Gastroesophageal sphincter (tissue), 4 donors: ENCODE measurements around the gene ICE1. TPM values are rescaled to one million over a fixed set of nuclear protein-coding genes. Genes with fewer than 3 reads are reported as not detected.

ENCODE experiments used
- ATAC-seq: fragments of 150-250 bp; one replicate; pipeline ENCODE4 v1.9.1; 2016; ENCODE audit warnings: mild to moderate bottlenecking, moderate library complexity
- H3K27ac ChIP-seq, 4 donors: fragments of 200-600 bp; sonication (generic) in 3 of 4; 1 replicate in 3 of 4; 2 replicates in 1 of 4; pipeline ENCODE4 v1.5.1; 2016 to 2019
- H3K27me3 ChIP-seq: fragments of 200-600 bp; sonication (generic); one replicate; pipeline ENCODE4 v1.5.1; 2019
- H3K36me3 ChIP-seq, 2 donors: fragments of 200-600 bp; sonication (generic); one replicate each; pipeline ENCODE4 v1.5.1; 2019; ENCODE audit warnings: control low read depth in 1 of 2
- H3K4me1 ChIP-seq, 3 donors: fragments of 200-600 bp; sonication (generic); 1 replicate in 2 of 3; 2 replicates in 1 of 3; pipeline ENCODE4 v1.5.1; 2016 to 2019; ENCODE audit warnings: control low read depth in 2 of 3
- H3K4me3 ChIP-seq, 2 donors: fragments of 200-600 bp; sonication (generic); one replicate each; pipeline ENCODE4 v1.5.1; 2019; ENCODE audit warnings: mild to moderate bottlenecking in 1 of 2, moderate library complexity in 1 of 2
- H3K9me3 ChIP-seq, 3 donors: fragments of 200-600 bp; sonication (generic); one replicate each; pipeline ENCODE4 v1.5.1; 2017 to 2019; ENCODE audit warnings: control low read depth in 2 of 3
- CTCF ChIP-seq, 4 experiments: fragments of 200-600 bp in 2 of 4; fragments of 450-650 bp in 2 of 4; sonication (generic) in 1 of 4; IDR thresholded peaks; one replicate each; pipeline ENCODE4 v1.5.1; 2017 to 2019; ENCODE audit warnings: antibody characterized with exemption in 4 of 4, mild to moderate bottlenecking in 2 of 4, moderate library complexity in 2 of 4
- EP300 ChIP-seq: sonication (generic); formaldehyde crosslinking; IDR thresholded peaks from one replicate; pipeline ENCODE4 v1.6.1; 2017; ENCODE audit warnings: antibody characterized with exemption, mild to moderate bottlenecking
- POLR2A ChIP-seq, 2 donors: fragments of 450-650 bp; IDR thresholded peaks; one replicate each; pipeline ENCODE4 v1.6.1; 2017; ENCODE audit warnings: antibody characterized with exemption in 2 of 2, mild to moderate bottlenecking in 2 of 2, moderate library complexity in 1 of 2
- POLR2AphosphoS5 ChIP-seq: sonication (generic); formaldehyde crosslinking; IDR thresholded peaks from one replicate; pipeline ENCODE4 v1.6.1; 2017; ENCODE audit warnings: antibody characterized with exemption
- WGBS, 2 donors: methylation state at CpG; one replicate each; pipeline ENCODE4 v1.1.5; 2018; ENCODE audit warnings: low coverage in 1 of 2; 5-methylcytosine and 5-hydroxymethylcytosine counted together
- total RNA-seq, 4 donors: library from RNA; depleted of rRNA; stranded (reverse); fragments of >200 nt; gene quantifications; one replicate each; pipeline ENCODE4 v1.1.0, GENCODE V29; 2016

The ICE1 gene
- total RNA-seq, 4 donors from 2014 or later, result 28.0 to 41.6 (median 34.7) TPM

- WGBS, 2 donors, result 28 to 32% methylated on average over 3 to 6 of the region's 7 CpGs
- H3K27ac ChIP-seq, result peak overlapping the region in 2 of 4 donors; percentile 95 to 97
These were observed 1.1 kb downstream of the ICE1 start for GRCh38 chr5:5423586-5423985.

GRCh38 chr5:5424736-5425135, 2.3 kb downstream of the ICE1 start:
- peaks cover 14 to 79% (median 29%) of the 10 kb centered on the region in 3 donors for H3K4me1 ChIP-seq
- TF ChIP-seq POLR2A (IDR thresholded peaks at IDR 0.05) (no peak), CTCF (IDR thresholded peaks at IDR 0.05) (no peak), EP300 (no peak), POLR2AphosphoS5 (no peak)
- no peaks in the 10 kb centered on the region for H3K36me3 ChIP-seq
- H3K4me3 ChIP-seq, result no peak overlapping the region
- 72 to 76% methylated on average over 2 of the region's 2 CpGs for WGBS, 2 donors
- H3K27ac ChIP-seq, result no peak overlapping the region
- H3K27me3 ChIP-seq, result no peaks in the 10 kb centered on the region
- H3K9me3 ChIP-seq, result no peaks in the 10 kb centered on the region
- no peak for ATAC-seq

More at GRCh38 chr5:5423586-5423985, 1.1 kb downstream of the ICE1 start:
- no peaks in the 10 kb centered on the region for H3K27me3 ChIP-seq
- no peaks in the 10 kb centered on the region for H3K9me3 ChIP-seq
- no peaks in the 10 kb centered on the region for H3K36me3 ChIP-seq
- TF ChIP-seq POLR2AphosphoS5 (no peak), POLR2A (IDR thresholded peaks at IDR 0.05) (no peak), EP300 (no peak), CTCF (IDR thresholded peaks at IDR 0.05) (no peak)
- no peak for ATAC-seq
- H3K4me1 ChIP-seq, result peaks cover 14 to 68% (median 29%) of the 10 kb centered on the region in 3 donors
- H3K4me3 ChIP-seq, result peak overlapping the region; percentile 84 to 100

- Histone ChIP-seq H3K27me3 (no peaks in the 10 kb centered on the region), H3K27ac (no peak overlapping the region), H3K4me1 (peaks cover 8 to 98% (median 14%) of the 10 kb centered on the region in 3 donors), H3K9me3 (no peaks in the 10 kb centered on the region), H3K4me3 (no peak overlapping the region), H3K36me3 (no peaks in the 10 kb centered on the region)
- no peak for TF ChIP-seq EP300
- no peak for TF ChIP-seq POLR2A (IDR thresholded peaks at IDR 0.05)
- TF ChIP-seq CTCF (IDR thresholded peaks at IDR 0.05), result no peak
- TF ChIP-seq POLR2AphosphoS5, result no peak
- WGBS, 2 donors, result 83 to 93% methylated on average over 3 of the region's 3 CpGs
- ATAC-seq, result no peak
These were observed 7.7 kb downstream of the ICE1 start for GRCh38 chr5:5430136-5430535.

GRCh38 chr5:5432020-5432707, 9.7 kb downstream of the ICE1 start:
- no peak for ATAC-seq
- H3K4me3 ChIP-seq, result no peak overlapping the region
- H3K27me3 ChIP-seq, result no peaks in the 10 kb centered on the region
- peaks cover 8 to 79% (median 12%) of the 10 kb centered on the region in 3 donors for H3K4me1 ChIP-seq
- H3K27ac ChIP-seq, result no peak overlapping the region
- WGBS, 2 donors, result 46 to 51% methylated on average over 3 to 4 of the region's 4 CpGs
- H3K36me3 ChIP-seq, result peaks cover 0 to 5% of the 10 kb centered on the region in 2 donors
- no peak for TF ChIP-seq CTCF (IDR thresholded peaks at IDR 0.05)
- no peak for TF ChIP-seq POLR2A (IDR thresholded peaks at IDR 0.05)
- H3K9me3 ChIP-seq, result no peaks in the 10 kb centered on the region

- TF ChIP-seq POLR2A (IDR thresholded peaks at IDR 0.05) (no peak), CTCF (IDR thresholded peaks at IDR 0.05) (no peak), EP300 (no peak), POLR2AphosphoS5 (no peak)
- no peaks in the 10 kb centered on the region for H3K9me3 ChIP-seq
- 65% methylated on average over 4 of the region's 4 CpGs for WGBS, 2 donors
- no peak for ATAC-seq
- H3K4me1 ChIP-seq, result peaks cover 3 to 39% (median 6%) of the 10 kb centered on the region in 3 donors
- no peak overlapping the region for H3K4me3 ChIP-seq
- peaks cover 0 to 38% of the 10 kb centered on the region in 2 donors for H3K36me3 ChIP-seq
- H3K27ac ChIP-seq, result no peak overlapping the region
- H3K27me3 ChIP-seq, result no peaks in the 10 kb centered on the region
These were observed 13.8 kb downstream of the ICE1 start for GRCh38 chr5:5436203-5436760.
